NCI-H2081 (cell line): Measurements from ENCODE around the gene NRGN.
A peak's percentile ranks its signal among the peaks of the same experiment; 100 is the strongest.
"Not testable (repeated sequence)": the region's sequence is repeated elsewhere in the genome, so short reads cannot be mapped to it uniquely, and the experiment has no call there.

ENCODE experiments used
- DNase-seq, 2 experiments: peaks; one replicate each; lab custom pipeline; 2025; lab: John Stamatoyannopoulos, UW

NRGN gene

DNA sequence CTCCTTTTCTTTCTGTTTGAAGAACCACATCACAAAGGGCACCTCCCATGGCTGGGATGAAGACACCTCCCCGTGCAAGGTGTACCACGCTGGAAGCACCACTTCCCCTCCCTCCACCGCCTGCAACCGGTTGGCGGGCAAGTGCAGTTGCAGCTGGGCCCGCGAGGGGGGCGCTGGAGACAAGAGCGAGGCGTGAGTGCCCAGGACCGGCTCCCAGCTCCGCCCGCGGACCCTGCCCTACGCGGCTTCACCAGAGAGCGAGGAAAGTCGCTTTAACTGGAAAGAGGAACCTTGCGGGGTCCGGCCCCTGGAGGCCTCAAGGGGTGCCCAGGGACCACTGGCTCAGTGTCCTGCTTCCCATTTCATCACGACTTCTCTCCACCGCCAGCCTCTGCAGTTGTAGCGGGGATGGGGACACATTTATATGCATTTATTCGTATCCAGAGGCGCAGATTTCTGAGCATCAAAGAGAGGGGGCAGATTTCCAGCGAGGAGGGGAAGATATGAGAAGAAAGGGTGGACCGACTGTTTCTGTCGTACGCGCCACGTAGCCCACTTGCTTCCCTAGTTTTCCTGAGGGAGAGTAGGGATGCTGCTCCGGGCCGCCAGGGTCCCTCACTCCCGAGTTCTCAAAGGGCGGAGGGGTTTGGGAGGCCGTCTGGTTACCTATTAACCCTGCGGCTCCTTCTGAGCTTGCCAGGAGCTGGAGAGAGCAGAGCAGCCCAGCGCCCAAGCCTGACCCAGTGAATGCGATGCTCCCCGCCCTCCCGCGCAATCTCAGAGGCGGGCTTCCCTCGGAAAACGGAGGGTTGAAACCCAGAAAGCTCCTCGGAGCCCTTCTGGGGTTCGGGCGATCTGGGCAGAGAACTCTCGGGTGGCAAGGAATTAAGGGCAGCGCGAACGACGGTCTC is 18.9 kb downstream of the NRGN start:
- peak; percentile 70 for DNase-seq

DNA sequence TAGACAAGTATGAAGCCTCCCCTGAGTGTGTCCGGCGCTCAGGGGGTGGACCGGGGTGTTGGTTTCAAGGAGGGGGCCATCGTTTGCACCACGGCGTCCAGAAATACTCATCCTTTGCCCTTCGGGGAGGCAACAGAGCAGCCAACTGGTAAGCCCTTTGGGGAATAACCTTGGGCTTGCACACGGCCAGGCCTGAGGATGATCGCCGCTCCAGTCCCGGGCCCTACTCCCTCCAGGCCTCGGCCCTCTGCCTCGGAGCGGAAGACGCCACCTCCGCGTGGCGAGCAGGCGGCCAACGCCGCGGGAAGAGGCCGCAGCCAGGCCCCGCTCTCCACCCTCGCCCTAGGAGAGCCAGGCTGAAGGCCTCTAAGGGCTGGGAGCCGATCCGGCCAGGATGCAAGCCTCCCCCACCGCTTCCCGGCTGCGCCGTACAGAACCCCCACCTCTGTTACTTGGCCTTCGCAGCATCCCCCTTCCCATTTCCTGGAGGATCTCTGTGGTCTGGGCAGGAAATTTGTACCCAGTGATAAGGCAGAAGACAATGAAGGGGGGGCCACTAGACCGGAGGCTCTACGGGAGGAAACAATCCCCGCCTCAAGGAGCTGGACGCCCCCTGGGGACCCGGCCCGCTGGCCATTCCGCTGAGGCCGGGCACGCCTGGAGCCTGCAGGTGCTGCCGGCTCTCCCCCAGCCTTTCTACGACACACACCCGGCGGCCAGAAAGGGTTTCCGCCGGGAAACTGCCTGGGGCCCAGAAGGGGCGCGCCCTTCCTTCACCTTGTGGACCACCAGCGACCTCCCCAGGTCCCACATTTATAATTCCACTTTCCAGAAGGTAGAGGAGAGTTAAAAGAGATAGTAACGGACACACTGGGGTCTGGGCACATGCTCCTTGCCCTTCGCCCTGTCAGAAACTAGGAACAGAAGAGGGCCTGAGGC is 19.8 kb downstream of the NRGN start:
- DNase-seq: no peak

DNA sequence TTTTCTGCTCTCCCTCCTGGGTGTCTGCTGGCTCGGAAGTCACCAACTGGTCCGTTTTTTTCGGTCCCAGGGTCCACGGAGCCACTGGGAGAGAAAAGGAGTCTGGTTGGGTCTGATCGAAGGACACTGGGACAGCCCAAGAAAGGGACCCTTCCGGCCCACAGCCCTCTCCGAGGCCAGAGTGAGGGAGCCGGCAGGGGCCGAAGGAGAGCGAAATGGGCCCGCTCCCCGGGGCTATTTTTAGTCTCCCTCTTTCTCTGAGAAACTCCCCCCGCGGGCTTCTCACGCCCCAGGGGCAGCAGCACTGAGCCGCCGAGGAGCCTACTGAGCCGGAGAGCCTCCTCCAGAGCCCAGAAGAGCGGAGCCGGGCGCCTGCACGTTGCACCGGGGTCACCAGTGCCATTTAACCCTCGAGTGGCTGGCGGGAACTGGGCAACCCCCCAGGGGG is 20.5 kb downstream of the NRGN start:
- DNase-seq: no peak

DNA sequence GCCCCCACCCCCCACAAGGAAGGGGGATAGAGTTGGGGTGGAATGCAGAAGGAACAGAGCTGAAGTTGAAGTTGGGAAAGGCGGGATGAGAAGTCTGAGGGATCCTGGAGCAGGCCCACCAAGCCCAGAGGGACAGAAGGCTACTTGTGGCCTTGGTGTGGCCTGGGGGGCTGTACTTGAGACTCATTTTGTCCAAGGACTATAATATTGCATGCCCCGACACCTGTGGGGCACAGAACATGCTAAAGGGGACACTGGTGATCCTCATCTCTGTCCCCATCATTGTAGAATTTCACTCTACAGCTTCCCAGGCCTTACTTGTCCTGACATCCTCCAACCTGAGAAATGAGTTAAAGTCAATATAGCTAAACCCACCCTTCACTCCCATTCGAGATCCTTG is 21.1 kb downstream of the NRGN start:
- DNase-seq: no peak

DNA sequence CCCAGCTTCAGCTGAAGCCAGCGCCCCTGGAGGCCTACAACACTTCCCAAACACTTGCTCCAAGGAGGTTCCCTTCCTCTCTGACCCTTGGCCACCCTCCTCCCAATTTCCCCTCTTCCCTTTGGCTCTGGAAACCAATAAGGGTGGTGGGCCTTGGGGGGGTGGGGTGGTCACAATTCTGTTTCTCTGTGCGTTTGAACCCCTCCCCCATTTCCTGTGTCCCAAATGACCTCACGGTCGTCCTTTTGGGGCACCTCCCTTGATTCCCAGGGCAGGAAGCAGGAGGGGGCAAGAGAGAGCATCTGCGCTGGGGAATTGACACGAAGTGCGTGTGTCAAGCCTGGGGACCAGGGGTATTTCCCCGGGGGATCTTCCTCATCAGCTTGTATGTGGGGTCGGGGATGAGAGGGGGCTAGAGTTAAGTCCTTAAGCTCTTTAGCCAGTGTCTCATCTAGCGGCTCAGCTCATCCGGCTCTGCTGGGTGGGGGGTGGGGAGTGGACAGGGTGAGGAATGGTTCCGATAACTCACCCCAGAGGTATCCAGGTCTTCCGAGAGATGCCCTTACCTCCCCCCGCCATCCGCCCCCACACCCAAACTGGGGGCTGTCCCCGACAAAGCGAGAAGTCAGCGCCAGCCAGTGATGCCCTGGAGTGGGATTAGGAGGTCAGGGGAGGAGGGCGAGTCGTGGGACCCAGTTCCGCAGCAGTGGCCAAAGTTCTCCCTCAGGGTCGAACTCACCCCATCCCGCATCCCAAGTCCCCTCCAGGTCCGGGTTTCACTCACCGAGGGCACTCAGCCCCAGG is 21.8 kb downstream of the NRGN start:
- no peak for DNase-seq

DNA sequence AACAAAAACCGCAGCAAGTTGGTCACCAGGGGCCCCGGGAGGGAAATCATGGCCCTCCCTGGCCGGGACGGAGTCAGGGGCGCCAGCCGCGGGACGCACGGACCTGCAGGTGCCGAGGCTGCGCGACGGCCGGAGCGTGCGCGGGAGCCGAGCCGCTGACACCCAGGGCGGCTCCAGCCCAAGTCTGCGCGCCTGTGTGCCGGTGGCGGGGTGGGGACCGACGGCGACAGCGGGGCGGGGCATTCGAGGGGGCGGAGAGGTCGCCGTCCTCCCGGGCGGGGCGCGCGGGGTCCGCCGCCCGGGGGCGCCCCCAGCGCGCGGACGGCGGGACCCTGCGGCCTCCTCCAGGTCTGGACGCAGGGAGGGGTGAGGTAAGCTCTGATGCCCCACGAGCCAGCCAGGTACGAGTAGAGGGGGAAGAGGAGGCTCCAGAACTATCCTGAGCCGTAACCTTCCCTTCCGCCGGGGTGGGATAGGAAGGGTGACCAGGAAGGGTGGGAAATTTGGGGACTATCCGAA is 22.4 kb downstream of the NRGN start, which contains the start of gene ESAM:
Gene ESAM, minus strand, starts transcription at position 186 of the 519 bp plus-strand sequence. Its CDS starts 136 bp downstream, at position 50.
- DNase-seq: peak; percentile 13 to 21

DNA sequence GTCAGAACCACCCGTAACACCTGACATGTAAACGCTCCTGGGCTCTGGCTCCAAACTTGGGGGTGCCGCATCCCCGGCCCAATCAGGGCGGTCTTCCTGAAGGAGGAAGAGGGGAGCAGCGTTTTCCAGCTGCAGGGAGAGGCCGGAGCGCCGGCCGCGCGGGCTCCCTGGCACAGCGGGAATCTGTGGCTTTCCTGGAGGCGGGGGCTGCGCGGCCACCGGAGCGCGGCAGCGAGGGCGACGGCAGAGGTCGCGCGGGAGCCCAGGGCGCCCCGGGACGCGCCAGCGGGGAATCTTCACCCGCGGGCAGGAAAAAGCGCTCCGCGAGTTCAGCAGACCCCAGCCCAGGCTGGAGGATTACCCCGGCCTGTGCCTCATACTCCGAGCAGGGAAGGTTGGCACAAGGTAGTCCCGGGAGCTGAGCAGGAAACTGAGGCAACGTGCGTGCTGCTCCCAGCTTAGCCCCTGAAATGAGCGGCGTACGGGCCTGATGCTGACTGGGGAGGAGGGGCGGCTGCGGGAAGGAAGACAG is 22.9 kb downstream of the NRGN start:
- DNase-seq: no peak

DNA sequence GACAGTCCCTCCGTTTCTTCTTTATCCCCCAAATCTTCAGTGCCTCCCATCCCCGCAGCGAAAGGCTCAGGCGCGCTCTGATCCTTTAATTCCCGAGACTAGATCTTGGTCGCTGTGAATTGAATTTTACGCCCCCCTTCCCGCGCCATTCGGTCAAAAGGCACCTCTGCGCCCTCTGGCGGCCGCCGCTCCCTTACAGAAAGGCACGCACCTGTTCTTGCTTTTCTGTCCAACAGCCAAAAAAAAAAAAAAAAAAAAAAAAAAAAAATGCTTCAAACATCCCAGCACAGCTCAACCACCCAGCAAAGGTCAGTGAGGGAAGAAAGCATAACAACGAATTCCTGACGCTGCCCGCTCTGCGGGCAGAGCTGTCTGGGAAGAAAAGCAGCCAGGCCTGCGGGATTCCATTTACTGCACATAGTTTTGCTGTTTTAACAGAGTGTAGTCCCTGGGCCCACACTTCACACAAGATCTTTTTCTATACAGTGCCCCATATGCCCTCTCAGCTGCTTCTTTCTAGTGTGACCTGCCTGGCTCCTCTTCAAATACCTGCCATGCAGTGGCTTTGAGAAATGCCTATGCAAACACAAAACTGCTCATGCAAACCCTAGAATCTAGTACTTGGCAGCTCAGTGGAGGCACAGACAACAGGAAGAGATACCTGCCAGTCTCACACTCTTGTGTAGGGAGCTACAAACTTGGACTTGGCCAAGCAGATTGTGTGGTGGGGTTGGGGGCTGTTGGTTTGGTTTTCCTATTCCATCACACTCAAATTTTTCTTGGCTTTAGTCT is 23.6 kb downstream of the NRGN start:
- peak; percentile 60 to 74 for DNase-seq

DNA sequence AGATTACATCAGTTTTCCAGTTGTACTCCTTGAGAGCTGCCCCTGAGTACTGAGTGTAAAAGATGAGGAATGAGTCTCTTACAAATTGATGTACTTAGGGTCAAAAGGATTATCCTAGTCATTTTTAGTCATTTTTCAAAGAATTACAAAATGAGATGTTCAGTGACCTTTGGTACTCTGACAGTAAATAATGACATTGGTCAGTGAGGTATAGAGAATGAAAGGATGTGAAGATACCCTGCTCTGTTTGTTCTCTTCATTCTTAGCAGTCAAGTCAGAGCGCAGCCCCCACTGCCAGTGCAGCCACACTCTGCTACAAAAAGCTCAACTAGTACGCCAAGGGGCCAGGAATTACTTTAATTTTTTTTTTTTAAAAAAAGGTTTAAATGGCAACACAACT is 26.4 kb downstream of the NRGN start:
- DNase-seq: no peak

DNA sequence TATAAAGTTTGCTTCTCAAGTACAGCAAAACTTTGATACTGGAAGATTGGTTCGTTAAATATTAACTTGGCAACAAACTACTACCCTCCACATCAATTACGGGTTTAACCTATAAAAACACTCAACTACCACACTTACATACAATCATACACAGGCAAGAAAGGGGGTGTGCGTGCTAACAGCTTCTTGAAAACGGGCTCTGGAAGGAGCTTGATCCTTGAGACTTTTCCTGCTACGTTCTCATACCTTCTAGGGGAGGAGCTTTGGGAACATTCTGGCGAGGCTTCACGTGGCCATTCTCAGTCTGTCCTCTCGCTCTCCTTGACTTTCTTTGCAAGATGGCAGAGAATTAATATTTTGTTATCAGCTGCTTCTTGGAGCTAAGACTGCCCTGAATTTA is 29.2 kb downstream of the NRGN start:
- DNase-seq: no peak

DNA sequence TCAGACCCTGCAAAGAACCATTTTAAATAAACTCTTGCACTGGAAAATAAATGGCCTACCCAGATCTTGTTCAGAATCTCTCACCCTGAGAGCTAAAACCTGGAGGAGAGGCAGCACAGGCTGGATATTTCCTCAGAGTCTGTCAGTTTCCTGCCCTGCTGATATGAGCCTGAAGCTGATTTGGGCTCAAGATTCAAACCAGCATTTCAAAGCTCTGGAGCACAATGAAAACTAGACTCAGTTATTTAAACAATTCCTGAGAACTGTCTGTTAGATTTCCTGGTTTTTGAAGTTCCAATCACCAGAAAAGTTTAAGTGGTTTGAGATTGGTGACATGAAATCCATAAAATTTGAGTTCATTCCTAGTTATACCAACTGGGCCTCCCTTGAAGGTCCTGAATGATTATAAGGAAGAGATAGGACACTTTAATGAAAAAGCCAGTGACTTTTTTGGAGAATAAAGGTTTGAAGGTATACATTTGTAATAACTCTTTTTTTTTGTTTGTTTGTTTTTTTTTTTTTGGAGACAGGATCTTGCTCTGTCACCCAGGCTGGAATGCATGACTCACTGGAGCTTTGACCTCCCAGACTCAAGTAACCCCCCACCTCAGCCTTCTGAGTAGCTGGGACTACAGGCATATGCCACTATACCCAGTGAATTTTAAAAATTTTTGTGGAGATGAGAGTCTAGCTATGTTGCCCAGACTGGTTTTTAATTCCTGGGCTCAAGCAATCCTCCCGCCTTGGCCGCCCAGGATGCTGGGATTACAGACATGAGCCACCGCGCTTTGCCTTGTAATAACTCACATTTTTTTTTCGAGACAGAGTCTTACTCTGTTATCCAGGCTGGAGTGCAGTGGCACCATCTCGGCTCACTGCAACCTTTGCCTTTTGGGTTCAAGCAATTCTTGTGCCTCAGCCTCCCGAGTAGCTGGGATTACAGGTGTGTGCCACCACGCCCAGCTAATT is 30.3 kb downstream of the NRGN start:
- no peak for DNase-seq

DNA sequence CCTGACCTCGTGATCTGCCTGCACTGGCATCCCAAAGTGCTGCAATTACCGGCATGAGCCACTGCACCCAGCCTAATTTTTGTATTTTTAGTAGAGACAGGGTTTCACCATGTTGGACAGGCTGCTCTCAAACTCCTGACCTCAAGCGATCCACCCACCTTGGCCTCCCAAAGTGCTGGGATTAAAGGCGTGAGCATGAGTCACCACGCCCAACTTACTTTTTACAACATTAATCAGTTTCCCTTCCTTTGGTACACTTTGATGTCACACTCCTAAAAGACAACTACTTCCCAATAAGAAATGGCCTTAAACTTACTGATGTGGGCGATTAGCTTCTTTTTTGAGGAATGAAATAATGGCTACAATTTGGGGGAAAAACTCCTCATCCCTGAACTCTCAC is 31.2 kb downstream of the NRGN start:
- not testable (repeated sequence) for DNase-seq

DNA sequence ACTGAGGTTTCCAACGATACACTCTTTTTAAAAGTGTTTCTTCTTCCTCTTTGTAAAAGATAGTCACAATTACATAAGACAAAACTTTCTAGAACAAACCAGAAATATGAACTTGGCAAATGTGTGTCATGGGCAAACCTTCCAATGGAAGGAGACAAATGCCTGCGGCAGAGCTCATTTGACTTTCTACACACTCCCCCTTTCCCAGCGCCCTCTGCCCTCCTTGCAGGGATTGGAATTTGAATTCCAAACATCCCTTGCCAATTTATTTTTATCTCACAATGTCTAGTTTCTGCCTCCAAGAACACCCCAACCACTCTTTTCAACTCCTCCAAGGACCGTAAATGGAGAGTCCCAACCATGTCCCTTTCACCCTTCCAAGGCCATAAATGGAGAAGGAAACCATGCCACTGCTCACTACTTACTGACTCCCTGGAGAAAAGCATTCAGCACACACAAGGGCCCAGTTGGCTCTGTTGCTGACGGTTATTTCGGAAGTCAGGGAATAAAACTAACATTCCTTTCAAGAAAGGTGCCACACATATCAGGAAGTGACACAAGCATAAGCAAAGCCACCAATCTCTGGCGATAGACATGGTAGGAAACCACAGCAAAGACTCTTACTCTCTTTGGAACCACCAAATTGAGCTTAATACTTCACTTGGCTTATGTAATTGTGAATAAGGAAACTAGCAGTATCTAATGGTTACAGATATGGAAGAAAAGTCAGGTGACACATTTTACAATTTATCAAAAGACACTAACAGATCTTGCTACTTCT is 37.3 kb downstream of the NRGN start:
- DNase-seq: no peak

DNA sequence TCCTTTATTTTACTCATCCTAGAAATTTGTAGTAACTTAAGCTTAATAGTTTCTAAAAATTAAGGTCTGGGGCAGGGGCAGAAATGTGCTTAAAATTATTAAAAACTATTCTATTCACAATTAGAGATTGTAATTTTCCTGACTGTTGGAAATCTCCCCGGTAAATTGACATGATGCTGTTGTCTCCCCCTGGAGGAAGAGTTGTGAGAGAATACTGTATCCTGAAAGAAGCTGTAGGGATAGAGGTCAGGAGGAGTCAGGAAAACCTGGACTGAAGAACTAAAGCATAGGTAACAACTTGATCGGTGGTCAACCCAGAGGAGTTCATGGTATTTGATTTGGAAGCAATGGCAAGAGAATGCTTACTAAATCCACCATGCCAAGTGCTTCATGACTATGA is 38.5 kb downstream of the NRGN start:
- no peak for DNase-seq

DNA sequence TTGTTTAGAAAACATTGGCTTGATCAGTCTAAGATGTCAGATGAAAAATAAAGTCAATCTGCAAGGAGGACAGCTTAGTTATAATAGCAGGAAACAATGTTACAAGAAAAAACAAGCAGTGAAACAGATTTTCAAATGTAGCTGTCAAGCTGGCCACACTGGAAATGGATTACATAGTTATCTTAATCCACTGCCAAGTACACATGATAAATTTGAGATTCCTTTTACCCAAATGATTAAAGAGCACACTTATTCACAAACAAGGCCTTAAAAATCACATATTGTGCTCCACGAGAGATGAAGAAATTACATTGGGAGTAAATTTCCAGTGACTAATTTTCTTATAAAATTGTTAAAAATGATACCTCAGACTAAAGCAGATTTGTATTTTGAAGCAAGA is 39.8 kb downstream of the NRGN start:
- no peak for DNase-seq

DNA sequence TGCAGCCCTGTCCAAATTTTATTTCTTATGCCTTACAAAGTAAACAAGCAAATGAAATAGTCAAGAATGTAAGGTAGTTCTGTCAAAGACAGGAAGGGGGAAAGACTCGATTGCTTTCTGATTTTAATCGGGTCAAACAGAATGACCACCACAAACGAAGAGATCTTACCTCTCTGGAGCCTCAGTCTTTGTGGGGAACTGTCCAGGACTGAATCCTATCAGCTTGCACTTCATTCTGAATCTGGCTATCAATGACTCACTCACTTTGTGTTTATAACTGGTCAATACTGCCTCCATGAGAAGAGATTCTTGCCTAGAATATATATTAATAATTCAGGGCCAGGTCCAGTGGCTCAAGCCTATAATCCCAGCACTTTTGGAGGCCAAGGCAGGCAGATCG is 43.3 kb downstream of the NRGN start:
- DNase-seq: no peak

DNA sequence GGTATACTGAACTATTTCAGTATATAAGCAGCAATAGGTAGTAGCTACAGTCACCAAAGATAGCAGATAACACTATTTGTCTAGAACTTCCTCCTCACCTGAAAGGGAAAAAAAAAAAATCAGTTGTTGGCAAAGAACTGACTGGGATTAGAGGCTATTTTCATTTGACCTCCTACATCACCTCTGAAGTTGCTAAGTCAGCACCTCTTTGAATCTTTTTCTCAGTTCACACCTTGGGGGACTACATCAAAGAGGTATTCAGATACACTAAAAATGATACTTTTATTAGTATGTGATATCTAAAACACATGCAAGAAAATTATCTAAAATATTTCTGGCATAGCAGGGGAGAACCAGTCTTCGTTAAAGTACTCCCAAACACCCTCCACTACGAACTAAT is 44.3 kb downstream of the NRGN start:
- no peak for DNase-seq

DNA sequence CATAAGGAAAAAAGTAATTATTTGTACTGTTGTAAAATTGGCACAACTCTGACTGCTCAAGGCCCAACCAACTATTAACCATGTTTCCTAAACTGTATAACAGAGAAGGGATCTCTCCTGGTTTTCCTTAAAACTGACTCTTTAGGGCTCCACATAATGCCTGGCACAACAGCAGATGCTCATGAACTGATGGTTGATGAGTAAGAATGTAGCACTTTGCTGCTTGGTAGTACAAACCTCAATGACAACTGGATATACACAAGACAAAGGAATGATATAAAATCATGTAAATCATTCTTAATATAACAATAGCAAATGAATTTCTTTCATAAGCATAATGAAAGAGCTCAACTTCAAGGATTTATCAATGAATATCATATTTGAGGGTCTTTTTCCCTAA is 48.8 kb downstream of the NRGN start:
- no peak for DNase-seq
